HEK293 (cell line): ENCODE measurements around the gene TNS1.

ENCODE experiments used
- CTCF ChIA-PET: fragments of 350-600 bp; formaldehyde crosslinking; extraction: SDS; loops from one replicate; lab custom pipeline; 2021; ENCODE audit warnings: antibody characterized with exemption; lab: Yijun Ruan, JAX
- POLR2A ChIA-PET: fragments of 300-600 bp; formaldehyde crosslinking; extraction: SDS; loops from one replicate; lab custom pipeline; 2020; ENCODE audit warnings: antibody characterized with exemption, inconsistent platforms; lab: Yijun Ruan, JAX
- H3K27ac ChIP-seq: fragments of 200-500 bp; sonication (Bioruptor generic); 2 replicates; pipeline ENCODE4 v1.5.1; 2014; ENCODE audit warnings: low read depth, low read length, control low read depth, inconsistent platforms; ENCODE audit errors: extremely low read depth
- H3K36me3 ChIP-seq, 2 experiments: fragments of 200-500 bp in 1 of 2; sonication (Bioruptor generic) in 1 of 2; 1 replicate in 1 of 2; 2 replicates in 1 of 2; pipeline ENCODE4 v1.5.1; 2014 to 2017; ENCODE audit warnings: inconsistent platforms in 2 of 2, low read length in 2 of 2; ENCODE audit not compliant: control insufficient read depth in 2 of 2, insufficient read depth in 1 of 2
- H3K4me1 ChIP-seq: fragments of 200-500 bp; sonication (Bioruptor generic); 2 replicates; pipeline ENCODE4 v1.5.1; 2014; ENCODE audit warnings: mild to moderate bottlenecking, low read length, inconsistent platforms; ENCODE audit not compliant: control insufficient read depth, insufficient read depth
- H3K4me3 ChIP-seq: 2 replicates; pipeline ENCODE4 v1.5.1; 2011; ENCODE audit warnings: low read depth, mild to moderate bottlenecking, control low read depth, low read length, moderate library complexity
- H3K9me3 ChIP-seq: fragments of 200-500 bp; sonication (Bioruptor generic); 2 replicates; pipeline ENCODE4 v1.5.1; 2014; ENCODE audit warnings: low read depth, low read length, inconsistent platforms; ENCODE audit not compliant: control insufficient read depth, insufficient read depth
- ATF2 ChIP-seq: fragments of 450-650 bp; formaldehyde crosslinking; IDR thresholded peaks from 2 replicates; pipeline ENCODE4 v1.5.1; 2016; ENCODE audit warnings: missing biosample characterization, missing genetic modification characterization, low read depth
- HOXD13 ChIP-seq: sonication (generic); formaldehyde crosslinking; IDR thresholded peaks from 2 replicates; pipeline ENCODE4 v1.8.0; 2022; ENCODE audit warnings: missing genetic modification reagents, borderline replicate concordance
- INSM2 ChIP-seq: fragments of 450-650 bp; formaldehyde crosslinking; IDR thresholded peaks from 2 replicates; pipeline ENCODE4 v1.5.1; 2016; ENCODE audit warnings: missing biosample characterization, missing genetic modification characterization
- KLF10 ChIP-seq: fragments of 450-650 bp; IDR thresholded peaks from 2 replicates; pipeline ENCODE4 v1.5.1; 2018; ENCODE audit warnings: missing biosample characterization, mild to moderate bottlenecking, missing genetic modification characterization
- KLF9 ChIP-seq: fragments of 450-650 bp; formaldehyde crosslinking; IDR thresholded peaks from 2 replicates; pipeline ENCODE4 v1.5.1; 2016; ENCODE audit warnings: missing biosample characterization, missing genetic modification characterization, low read depth
- MZF1 ChIP-seq: fragments of 450-650 bp; formaldehyde crosslinking; IDR thresholded peaks from 2 replicates; pipeline ENCODE4 v1.5.1; 2017; ENCODE audit warnings: missing biosample characterization, missing genetic modification characterization, borderline replicate concordance
- OSR2 ChIP-seq: fragments of 450-650 bp; formaldehyde crosslinking; IDR thresholded peaks from 2 replicates; pipeline ENCODE4 v1.5.1; 2016; ENCODE audit warnings: missing biosample characterization, missing genetic modification characterization
- OVOL3 ChIP-seq: fragments of 450-650 bp; formaldehyde crosslinking; IDR thresholded peaks from 2 replicates; pipeline ENCODE4 v1.5.1; 2016; ENCODE audit warnings: missing biosample characterization, missing genetic modification characterization
- ZBTB11 ChIP-seq: fragments of 450-650 bp; formaldehyde crosslinking; conservative IDR thresholded peaks from 2 replicates; pipeline ENCODE4 v1.5.1; 2016; ENCODE audit warnings: low read depth, missing biosample characterization, missing genetic modification characterization
- ZBTB44 ChIP-seq: fragments of 450-650 bp; IDR thresholded peaks from 2 replicates; pipeline ENCODE4 v1.5.1; 2018; ENCODE audit warnings: missing biosample characterization, mild to moderate bottlenecking, missing genetic modification characterization
- ZIC2 ChIP-seq: fragments of 450-650 bp; formaldehyde crosslinking; IDR thresholded peaks from 2 replicates; pipeline ENCODE4 v1.5.1; 2016; ENCODE audit warnings: missing biosample characterization, missing genetic modification characterization
- ZNF10 ChIP-seq: fragments of 450-650 bp; formaldehyde crosslinking; IDR thresholded peaks from 2 replicates; pipeline ENCODE4 v1.5.1; 2017; ENCODE audit warnings: missing biosample characterization, missing genetic modification characterization
- ZNF146 ChIP-seq: fragments of 450-650 bp; formaldehyde crosslinking; IDR thresholded peaks from 2 replicates; pipeline ENCODE4 v1.5.1; 2016; ENCODE audit warnings: missing biosample characterization, missing genetic modification characterization
- ZNF148 ChIP-seq: fragments of 450-650 bp; formaldehyde crosslinking; IDR thresholded peaks from 2 replicates; pipeline ENCODE4 v1.5.0; 2017; ENCODE audit warnings: missing biosample characterization, missing genetic modification characterization, borderline replicate concordance
- ZNF292 ChIP-seq: fragments of 450-650 bp; formaldehyde crosslinking; IDR thresholded peaks from 2 replicates; pipeline ENCODE4 v1.5.1; 2016; ENCODE audit warnings: low read depth, missing biosample characterization, missing genetic modification characterization, borderline replicate concordance
- ZNF311 ChIP-seq: fragments of 450-650 bp; formaldehyde crosslinking; IDR thresholded peaks from 2 replicates; pipeline ENCODE4 v1.5.1; 2017; ENCODE audit warnings: missing biosample characterization, missing genetic modification characterization, borderline replicate concordance
- ZNF37A ChIP-seq: fragments of 450-650 bp; IDR thresholded peaks from 2 replicates; pipeline ENCODE4 v1.5.1; 2018; ENCODE audit warnings: missing biosample characterization, missing genetic modification characterization
- ZNF561 ChIP-seq: fragments of 450-650 bp; IDR thresholded peaks from 2 replicates; pipeline ENCODE4 v1.5.1; 2018; ENCODE audit warnings: missing biosample characterization, missing genetic modification characterization, borderline replicate concordance
- ZNF623 ChIP-seq: fragments of 450-650 bp; formaldehyde crosslinking; IDR thresholded peaks from 2 replicates; pipeline ENCODE4 v1.5.1; 2016; ENCODE audit warnings: missing biosample characterization, missing genetic modification characterization

TNS1 gene

GRCh38 chr2:217980591-217980990, 22.2 kb downstream of the TNS1 start:
- Histone ChIP-seq H3K4me1 (peaks cover 3% of the 10 kb centered on the region; the same call in 1 of the 2 replicates), H3K36me3 (no peaks in the 10 kb centered on the region), H3K9me3 (no peaks in the 10 kb centered on the region), H3K4me3 (no peak overlapping the region), H3K27ac (no peak overlapping the region)
- no peak for TF ChIP-seq ZBTB44 (tag by site-specific recombination)
- no peak for TF ChIP-seq ATF2 (tag by site-specific recombination)
- TF ChIP-seq ZIC2 (tag by site-specific recombination): no peak
- TF ChIP-seq ZNF37A (tag by site-specific recombination): no peak
- no peak for TF ChIP-seq ZNF292 (tag by site-specific recombination)
- no peak for TF ChIP-seq OSR2 (tag by site-specific recombination)
- TF ChIP-seq ZNF148 (tag by site-specific recombination): no peak
- TF ChIP-seq ZNF623 (tag by site-specific recombination): peak; percentile 42
- TF ChIP-seq ZNF311 (tag by site-specific recombination): no peak
- CTCF ChIA-PET: no interaction called here
- POLR2A ChIA-PET: interaction anchor here (0.7 kb wide), 1 partner anchor 26 kb away, joined by 5 read pairs; no protein-coding TSS in a partner anchor

GRCh38 chr2:217980036-217980435, 22.8 kb downstream of the TNS1 start:
- Histone ChIP-seq H3K27ac (no peak overlapping the region), H3K4me3 (no peak overlapping the region), H3K36me3 (no peaks in the 10 kb centered on the region), H3K9me3 (no peaks in the 10 kb centered on the region), H3K4me1 (peaks cover 3% of the 10 kb centered on the region; the same call in 1 of the 2 replicates)
- ChIA-PET CTCF (interaction anchor here (0.6 kb wide), 1 partner anchor 30 kb away, joined by 3 read pairs; no protein-coding TSS in a partner anchor), POLR2A (no interaction called here)
- no peak for TF ChIP-seq OVOL3 (tag by site-specific recombination)
- TF ChIP-seq ZNF146 (tag by site-specific recombination): no peak
- TF ChIP-seq HOXD13: no peak
- TF ChIP-seq KLF9 (tag by site-specific recombination): no peak
- TF ChIP-seq ZBTB11 (tag by site-specific recombination): no peak
- no peak for TF ChIP-seq ZNF10
- no peak for TF ChIP-seq ZNF148 (tag by site-specific recombination)
- TF ChIP-seq ZNF561: no peak
- no peak for TF ChIP-seq MZF1
- no peak for TF ChIP-seq INSM2 (tag by site-specific recombination)
- TF ChIP-seq KLF10: no peak
- no peak for TF ChIP-seq ZNF311 (tag by site-specific recombination)
